Nephron progenitor cell (in vitro differentiated cells): ENCODE results near the gene ZNF653.

Experiments
- DNase-seq: peaks from one replicate; pipeline ENCODE4 v3.0.0; 2021
- H3K27ac Mint-ChIP-seq: 2 replicates; pipeline ENCODE4 v1.8.0; 2021; ENCODE audit warnings: mild to moderate bottlenecking, moderate library complexity, mixed read lengths
- H3K27me3 Mint-ChIP-seq: 2 replicates; pipeline ENCODE4 v1.8.0; 2021; ENCODE audit warnings: mild to moderate bottlenecking, low read depth, mixed read lengths; ENCODE audit not compliant: poor library complexity
- H3K36me3 Mint-ChIP-seq: 2 replicates; pipeline ENCODE4 v1.8.0; 2021; ENCODE audit warnings: low read depth, mixed read lengths
- H3K4me1 Mint-ChIP-seq: 2 replicates; pipeline ENCODE4 v1.8.0; 2021; ENCODE audit warnings: mixed read lengths
- H3K4me3 Mint-ChIP-seq: 2 replicates; pipeline ENCODE4 v1.8.0; 2021; ENCODE audit warnings: mild to moderate bottlenecking, moderate library complexity, mixed read lengths
- H3K9me3 Mint-ChIP-seq: 2 replicates; pipeline ENCODE4 v1.8.0; 2021; ENCODE audit warnings: mild to moderate bottlenecking, moderate library complexity, mixed read lengths
- CTCF ChIP-seq: fragments of 200-600 bp; sonication (generic); IDR thresholded peaks from 2 replicates; pipeline ENCODE4 v1.5.0; 2021; ENCODE audit warnings: antibody characterized with exemption

The ZNF653 gene

GRCh38 chr19:11499890-11500420 lies 5.7 kb downstream of the ZNF653 start:
- Mint-ChIP-seq H3K36me3 (peaks cover 11% of the 10 kb centered on the region), H3K27me3 (no peaks in the 10 kb centered on the region), H3K4me3 (no peak overlapping the region), H3K27ac (no peak overlapping the region), H3K9me3 (no peaks in the 10 kb centered on the region), H3K4me1 (peaks cover 9% of the 10 kb centered on the region)
- no peak for DNase-seq
- no peak for TF ChIP-seq CTCF

- TF ChIP-seq CTCF, result no peak
- no peaks in the 10 kb centered on the region for H3K27me3 Mint-ChIP-seq
- no peak for DNase-seq
- peaks cover 11% of the 10 kb centered on the region for H3K36me3 Mint-ChIP-seq
- H3K9me3 Mint-ChIP-seq, result no peaks in the 10 kb centered on the region
- no peak overlapping the region for H3K27ac Mint-ChIP-seq
- no peak overlapping the region for H3K4me3 Mint-ChIP-seq
- peaks cover 2% of the 10 kb centered on the region for H3K4me1 Mint-ChIP-seq
Observed at GRCh38 chr19:11499220-11499726, 6.4 kb downstream of the ZNF653 start.

- Mint-ChIP-seq H3K27ac (no peak overlapping the region), H3K4me3 (no peak overlapping the region), H3K36me3 (peaks cover 11% of the 10 kb centered on the region), H3K4me1 (no peaks in the 10 kb centered on the region), H3K27me3 (no peaks in the 10 kb centered on the region), H3K9me3 (no peaks in the 10 kb centered on the region)
- peak; percentile 71 for TF ChIP-seq CTCF
- DNase-seq, result peak; percentile 77
Observed at GRCh38 chr19:11496391-11497163, 9.1 kb downstream of the ZNF653 start.

- Mint-ChIP-seq H3K4me1 (no peaks in the 10 kb centered on the region), H3K27ac (no peak overlapping the region), H3K36me3 (peaks cover 14% of the 10 kb centered on the region), H3K9me3 (no peaks in the 10 kb centered on the region), H3K27me3 (no peaks in the 10 kb centered on the region), H3K4me3 (no peak overlapping the region)
- DNase-seq, result no peak
- no peak for TF ChIP-seq CTCF
Observed at GRCh38 chr19:11495885-11496284, 9.8 kb downstream of the ZNF653 start.

GRCh38 chr19:11495481-11495880 lies 10.2 kb downstream of the ZNF653 start:
- H3K4me1 Mint-ChIP-seq, result no peaks in the 10 kb centered on the region
- H3K9me3 Mint-ChIP-seq, result no peaks in the 10 kb centered on the region
- DNase-seq, result no peak
- H3K36me3 Mint-ChIP-seq, result peaks cover 18% of the 10 kb centered on the region
- no peak overlapping the region for H3K4me3 Mint-ChIP-seq
- no peaks in the 10 kb centered on the region for H3K27me3 Mint-ChIP-seq
- TF ChIP-seq CTCF, result no peak
- no peak overlapping the region for H3K27ac Mint-ChIP-seq
